WTC11 (cell line): Measurements from ENCODE around the gene TLE2. TPM values are rescaled to one million over a fixed set of nuclear protein-coding genes. Genes with fewer than 3 reads are reported as not detected.

Experiments used
- ATAC-seq: fragments of 200-7000 bp; cut with Tn5 transposase; 2 replicates; pipeline ENCODE4 v1.10.0; 2021; ENCODE audit warnings: mild to moderate bottlenecking, moderate library complexity
- CTCF ChIA-PET: fragments of 300-600 bp; sonication (Branson Sonifier 250); formaldehyde crosslinking; loops from one replicate; lab custom pipeline; 2021; ENCODE audit warnings: antibody characterized with exemption; lab: Charles Lee
- POLR2A ChIA-PET: fragments of 350-600 bp; sonication (Branson Sonifier 250); formaldehyde crosslinking; loops from one replicate; lab custom pipeline; 2021; ENCODE audit warnings: antibody characterized with exemption; lab: Charles Lee
- DNase-seq: peaks from one replicate; pipeline ENCODE4 v3.0.0; 2021; ENCODE audit warnings: low spot score
- H3K27ac Mint-ChIP-seq: 2 replicates; pipeline ENCODE4 v1.8.0; 2021; ENCODE audit warnings: mixed read lengths
- H3K27me3 Mint-ChIP-seq: 2 replicates; pipeline ENCODE4 v1.8.0; 2021; ENCODE audit warnings: low read depth, mild to moderate bottlenecking, moderate library complexity, mixed read lengths
- H3K36me3 Mint-ChIP-seq: 2 replicates; pipeline ENCODE4 v1.8.0; 2021; ENCODE audit warnings: mixed read lengths
- H3K4me1 Mint-ChIP-seq: 2 replicates; pipeline ENCODE4 v1.8.0; 2022; ENCODE audit warnings: mixed read lengths
- H3K4me3 Mint-ChIP-seq: 2 replicates; pipeline ENCODE4 v1.8.0; 2021; ENCODE audit warnings: mild to moderate bottlenecking, moderate library complexity, mixed read lengths
- H3K9me3 Mint-ChIP-seq: 2 replicates; pipeline ENCODE4 v1.8.0; 2021; ENCODE audit warnings: mixed read lengths
- ELF4 ChIP-seq: sonication (generic); formaldehyde crosslinking; IDR thresholded peaks from 2 replicates; pipeline ENCODE4 v1.8.1; 2022; ENCODE audit warnings: low read depth, mild to moderate bottlenecking, moderate library complexity, missing genetic modification reagents
- ETV6 ChIP-seq: sonication (generic); formaldehyde crosslinking; IDR thresholded peaks from 2 replicates; pipeline ENCODE4 v1.8.1; 2022; ENCODE audit warnings: mild to moderate bottlenecking, missing genetic modification reagents
- FOXK1 ChIP-seq: sonication (generic); formaldehyde crosslinking; IDR thresholded peaks from 2 replicates; pipeline ENCODE4 v1.8.0; 2022; ENCODE audit warnings: mild to moderate bottlenecking, moderate library complexity, missing genetic modification reagents
- FOXP1 ChIP-seq: sonication (generic); formaldehyde crosslinking; IDR thresholded peaks from 2 replicates; pipeline ENCODE4 v1.8.0; 2022; ENCODE audit warnings: missing genetic modification reagents, mild to moderate bottlenecking, moderate library complexity, borderline replicate concordance
- GABPB1 ChIP-seq: sonication (generic); formaldehyde crosslinking; IDR thresholded peaks from 2 replicates; pipeline ENCODE4 v1.8.1; 2023; ENCODE audit warnings: mild to moderate bottlenecking, missing genetic modification reagents
- NR1H2 ChIP-seq: sonication (generic); formaldehyde crosslinking; IDR thresholded peaks from 2 replicates; pipeline ENCODE4 v1.9.0; 2021; ENCODE audit warnings: mild to moderate bottlenecking, moderate library complexity, missing genetic modification reagents
- NR2C2 ChIP-seq: sonication (generic); formaldehyde crosslinking; IDR thresholded peaks from 2 replicates; pipeline ENCODE4 v1.8.0; 2022; ENCODE audit warnings: mild to moderate bottlenecking, missing genetic modification reagents
- PRRX2 ChIP-seq: fragments of 250-450 bp; sonication (Bioruptor Pico); IDR thresholded peaks from 2 replicates; pipeline ENCODE4 v1.8.0; 2021; ENCODE audit warnings: mild to moderate bottlenecking
- RORB ChIP-seq: fragments of 250-450 bp; sonication (Bioruptor Pico); IDR thresholded peaks from 2 replicates; pipeline ENCODE4 v1.9.0; 2021; ENCODE audit warnings: mild to moderate bottlenecking
- USF2 ChIP-seq: sonication (generic); formaldehyde crosslinking; IDR thresholded peaks from 2 replicates; pipeline ENCODE4 v1.8.1; 2023; ENCODE audit warnings: mild to moderate bottlenecking, missing genetic modification reagents, moderate library complexity
- ZBTB21 ChIP-seq: sonication (generic); formaldehyde crosslinking; IDR thresholded peaks from 2 replicates; pipeline ENCODE4 v1.8.1; 2023; ENCODE audit warnings: mild to moderate bottlenecking, missing genetic modification reagents, borderline replicate concordance
- ZNF281 ChIP-seq: sonication (generic); formaldehyde crosslinking; IDR thresholded peaks from 2 replicates; pipeline ENCODE4 v1.8.0; 2023; ENCODE audit warnings: mild to moderate bottlenecking, missing genetic modification reagents
- ZNF317 ChIP-seq: sonication (generic); formaldehyde crosslinking; IDR thresholded peaks from 2 replicates; pipeline ENCODE4 v1.8.1; 2023; ENCODE audit warnings: low read depth, mild to moderate bottlenecking, moderate library complexity, missing genetic modification reagents, borderline replicate concordance
- ZNF423 ChIP-seq: fragments of 250-450 bp; sonication (Bioruptor Pico); IDR thresholded peaks from 2 replicates; pipeline ENCODE4 v2.1.2; 2022; ENCODE audit warnings: mild to moderate bottlenecking, moderate library complexity
- total RNA-seq: library from RNA; stranded (reverse); gene quantifications from 3 replicates; pipeline ENCODE4 v1.2.3, GENCODE V29; 2021
- TF ChIP-seq, protein P1 (sequence below): sonication (generic); formaldehyde crosslinking; IDR thresholded peaks from 2 replicates; pipeline ENCODE4 v1.8.0; 2022; ENCODE audit warnings: mild to moderate bottlenecking, missing genetic modification reagents
- TF ChIP-seq, protein P2 (sequence below): sonication (generic); formaldehyde crosslinking; IDR thresholded peaks from 2 replicates; pipeline ENCODE4 v1.8.1; 2022; ENCODE audit warnings: missing genetic modification reagents, borderline replicate concordance

Gene TLE2
- total RNA-seq, 1 experiment from 2014 or later, result 20.0 TPM

DNA sequence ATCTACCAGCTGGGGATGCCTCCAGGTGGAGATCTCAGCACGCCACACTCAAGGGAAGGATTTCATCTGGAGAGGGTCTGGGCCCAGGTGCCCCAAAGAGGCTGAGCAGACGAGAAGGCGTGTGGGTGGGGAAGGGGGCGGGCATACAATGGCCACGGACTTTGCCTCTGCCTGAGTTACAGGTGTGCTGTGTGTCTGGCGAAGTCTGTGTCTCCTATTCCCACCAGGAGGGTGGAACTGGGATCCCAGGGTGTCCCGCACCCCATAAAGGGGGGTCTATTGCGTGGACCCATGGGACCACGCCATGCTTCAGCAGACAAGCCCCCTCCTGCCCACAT lies 3.6 kb downstream of the TLE2 start (continued):
- TF ChIP-seq RORB (CRISPR knock-in tag) (no peak), ZBTB21 (CRISPR knock-in tag) (no peak), ELF4 (CRISPR knock-in tag) (no peak)

DNA sequence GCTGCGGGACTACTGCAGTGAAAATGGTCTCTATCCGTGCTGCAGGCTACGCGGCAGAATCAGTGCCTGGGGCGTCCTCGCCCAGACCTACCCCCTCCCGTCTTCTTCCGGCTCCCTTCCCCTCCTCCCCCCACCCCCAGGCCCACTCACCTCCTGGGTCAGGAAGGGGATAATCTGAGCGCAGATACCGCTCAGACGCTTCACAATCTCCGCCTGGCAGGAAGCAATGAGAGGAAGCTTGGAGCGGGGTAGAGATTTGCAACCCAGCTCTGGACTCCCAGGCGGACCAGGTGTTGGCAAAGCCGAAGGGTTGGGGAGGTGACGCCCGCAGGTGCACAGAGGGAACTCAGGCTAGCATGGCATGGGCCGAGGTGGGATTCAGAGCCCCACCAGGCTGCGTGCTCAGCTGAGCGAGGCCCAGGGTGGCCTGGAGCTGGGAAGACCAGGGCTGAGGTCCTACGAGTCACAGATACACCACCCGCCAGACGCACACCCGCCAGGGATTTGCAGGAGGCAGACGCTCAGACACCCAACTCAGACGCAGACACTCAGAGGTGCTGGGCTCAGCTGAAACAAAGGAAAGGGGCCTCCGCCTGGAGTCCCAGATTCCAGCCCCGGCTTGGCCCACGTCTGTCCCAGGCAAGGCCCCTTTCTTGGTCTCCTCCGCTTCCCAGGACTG lies 4.1 kb downstream of the TLE2 start:
- Mint-ChIP-seq H3K27ac (peak overlapping the region; percentile 80; the same call in 1 of the 2 replicates), H3K9me3 (no peaks in the 10 kb centered on the region), H3K4me1 (peaks cover 32% of the 10 kb centered on the region), H3K4me3 (peak overlapping the region; percentile 52), H3K27me3 (peaks cover 50% of the 10 kb centered on the region), H3K36me3 (no peaks in the 10 kb centered on the region)
- TF ChIP-seq GABPB1 (CRISPR knock-in tag), result no peak
- TF ChIP-seq, protein P1, sequence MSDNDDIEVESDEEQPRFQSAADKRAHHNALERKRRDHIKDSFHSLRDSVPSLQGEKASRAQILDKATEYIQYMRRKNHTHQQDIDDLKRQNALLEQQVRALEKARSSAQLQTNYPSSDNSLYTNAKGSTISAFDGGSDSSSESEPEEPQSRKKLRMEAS (CRISPR knock-in tag), result peak; percentile 30; the same call in 1 of the 2 replicates
- peak; percentile 44 for ATAC-seq
- POLR2A ChIA-PET, result interaction anchor here (0.7 to 1.3 kb wide), 5 partner anchors 9 to 520 kb away, joined by 3 to 9 read pairs (median 3); partner anchors contain the start of gene TLE6
- peak; percentile 42 for DNase-seq
- CTCF ChIA-PET, result interaction anchor here (0.6 to 4.0 kb wide), 17 partner anchors 11 to 139 kb away, joined by 3 to 26 read pairs (median 6); no protein-coding TSS in a partner anchor

- POLR2A ChIA-PET, result interaction anchor here (0.5 to 1.3 kb wide), 4 partner anchors 9 to 1522 kb away, joined by 3 to 9 read pairs (median 5); partner anchors contain the start of gene TLE6
- no peaks in the 10 kb centered on the region for H3K9me3 Mint-ChIP-seq
Measured at GRCh38 chr19:3024509-3024869, 4.6 kb downstream of the TLE2 start.

GRCh38 chr19:3020321-3020960 lies 8.6 kb downstream of the TLE2 start:
- H3K36me3 Mint-ChIP-seq, result no peaks in the 10 kb centered on the region
- TF ChIP-seq NR2C2 (CRISPR knock-in tag) (no peak), ZNF423 (CRISPR knock-in tag) (no peak), ZNF281 (CRISPR knock-in tag) (no peak), USF2 (CRISPR knock-in tag) (no peak), FOXK1 (CRISPR knock-in tag) (no peak)
- TF ChIP-seq, protein P2, sequence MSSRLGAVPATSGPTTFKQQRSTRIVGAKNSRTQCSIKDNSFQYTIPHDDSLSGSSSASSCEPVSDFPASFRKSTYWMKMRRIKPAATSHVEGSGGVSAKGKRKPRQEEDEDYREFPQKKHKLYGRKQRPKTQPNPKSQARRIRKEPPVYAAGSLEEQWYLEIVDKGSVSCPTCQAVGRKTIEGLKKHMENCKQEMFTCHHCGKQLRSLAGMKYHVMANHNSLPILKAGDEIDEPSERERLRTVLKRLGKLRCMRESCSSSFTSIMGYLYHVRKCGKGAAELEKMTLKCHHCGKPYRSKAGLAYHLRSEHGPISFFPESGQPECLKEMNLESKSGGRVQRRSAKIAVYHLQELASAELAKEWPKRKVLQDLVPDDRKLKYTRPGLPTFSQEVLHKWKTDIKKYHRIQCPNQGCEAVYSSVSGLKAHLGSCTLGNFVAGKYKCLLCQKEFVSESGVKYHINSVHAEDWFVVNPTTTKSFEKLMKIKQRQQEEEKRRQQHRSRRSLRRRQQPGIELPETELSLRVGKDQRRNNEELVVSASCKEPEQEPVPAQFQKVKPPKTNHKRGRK, result no peak
- ChIA-PET POLR2A (interaction anchor here (0.6 kb wide), 1 partner anchor 43 kb away, joined by 4 read pairs; no protein-coding TSS in a partner anchor), CTCF (no interaction called here)
- no peak for DNase-seq
- H3K27me3 Mint-ChIP-seq, result peaks cover 14% of the 10 kb centered on the region
- H3K4me3 Mint-ChIP-seq, result no peak overlapping the region
- no peak for ATAC-seq
- no peak overlapping the region for H3K27ac Mint-ChIP-seq
- no peaks in the 10 kb centered on the region for H3K9me3 Mint-ChIP-seq
- H3K4me1 Mint-ChIP-seq, result peaks cover 22% of the 10 kb centered on the region

More at GRCh38 chr19:3024509-3024869, 4.6 kb downstream of the TLE2 start:
- CTCF ChIA-PET, result interaction anchor here (0.6 to 4.0 kb wide), 16 partner anchors 12 to 1281 kb away, joined by 3 to 26 read pairs (median 6); no protein-coding TSS in a partner anchor
- Mint-ChIP-seq H3K4me3 (peak overlapping the region; percentile 52), H3K36me3 (no peaks in the 10 kb centered on the region), H3K27ac (no peak overlapping the region), H3K4me1 (peaks cover 32% of the 10 kb centered on the region), H3K27me3 (peaks cover 45% of the 10 kb centered on the region)
- ATAC-seq, result no peak
- TF ChIP-seq FOXP1 (CRISPR knock-in tag) (no peak), PRRX2 (CRISPR knock-in tag) (no peak), ZNF317 (CRISPR knock-in tag) (no peak), ETV6 (CRISPR knock-in tag) (no peak), NR1H2 (no peak)
- DNase-seq, result no peak
